Mesothelial cell of epicardium (in vitro differentiated cells): ENCODE measurements around the gene GID8. TPM values are rescaled to one million over a fixed set of nuclear protein-coding genes. Genes with fewer than 3 reads are reported as not detected.
A peak's percentile ranks its signal among the peaks of the same experiment; 100 is the strongest.

Experiments used
- DNase-seq, 2 experiments: peaks; one replicate each; pipeline ENCODE4 v3.0.0; 2021; ENCODE audit warnings: low spot score in 2 of 2; ENCODE audit not compliant: unreplicated experiment in 2 of 2
- H3K27ac Mint-ChIP-seq: 2 replicates; pipeline ENCODE4 v1.8.0; 2021; ENCODE audit warnings: mixed read lengths
- H3K27me3 Mint-ChIP-seq: 2 replicates; pipeline ENCODE4 v1.8.0; 2021; ENCODE audit warnings: low read depth, mixed read lengths
- H3K36me3 Mint-ChIP-seq: 2 replicates; pipeline ENCODE4 v1.8.0; 2021; ENCODE audit warnings: mixed read lengths
- H3K4me1 Mint-ChIP-seq: 2 replicates; pipeline ENCODE4 v1.8.0; 2021; ENCODE audit warnings: mixed read lengths
- H3K4me3 Mint-ChIP-seq: 2 replicates; pipeline ENCODE4 v1.8.0; 2021; ENCODE audit warnings: mild to moderate bottlenecking, moderate library complexity, mixed read lengths
- H3K9me3 Mint-ChIP-seq: 2 replicates; pipeline ENCODE4 v1.8.0; 2021; ENCODE audit warnings: mixed read lengths
- CTCF ChIP-seq: fragments of 200-600 bp; sonication (generic); IDR thresholded peaks from one replicate; pipeline ENCODE4 v1.5.0; 2021; ENCODE audit warnings: antibody characterized with exemption; ENCODE audit not compliant: unreplicated experiment
- total RNA-seq: library from RNA; stranded (reverse); gene quantifications from 3 replicates; pipeline ENCODE4 v1.2.1, GENCODE V29; 2021

Gene GID8
- total RNA-seq, 1 donor from 2014 or later: 57.9 TPM

GRCh38 chr20:62916703-62917476 lies 21.1 kb upstream of the GID8 start:
- TF ChIP-seq CTCF: no peak
- DNase-seq: no peak
- no peak overlapping the region for H3K4me3 Mint-ChIP-seq
- H3K27me3 Mint-ChIP-seq: no peaks in the 10 kb centered on the region
- H3K36me3 Mint-ChIP-seq: peaks cover 2% of the 10 kb centered on the region
- peak overlapping the region; percentile 35 for H3K27ac Mint-ChIP-seq
- peaks cover 46% of the 10 kb centered on the region for H3K4me1 Mint-ChIP-seq
- no peaks in the 10 kb centered on the region for H3K9me3 Mint-ChIP-seq

GRCh38 chr20:62917720-62918119 lies 20.2 kb upstream of the GID8 start:
- Mint-ChIP-seq H3K36me3 (peaks cover 2% of the 10 kb centered on the region), H3K9me3 (no peaks in the 10 kb centered on the region), H3K4me1 (peaks cover 49% of the 10 kb centered on the region), H3K4me3 (no peak overlapping the region), H3K27ac (peak overlapping the region; percentile 35), H3K27me3 (no peaks in the 10 kb centered on the region)
- no peak for DNase-seq
- TF ChIP-seq CTCF: no peak

GRCh38 chr20:62918147-62918546 lies 19.8 kb upstream of the GID8 start:
- Mint-ChIP-seq H3K4me1 (peaks cover 49% of the 10 kb centered on the region), H3K36me3 (no peaks in the 10 kb centered on the region), H3K27me3 (no peaks in the 10 kb centered on the region), H3K9me3 (no peaks in the 10 kb centered on the region), H3K27ac (peak overlapping the region; percentile 35), H3K4me3 (no peak overlapping the region)
- TF ChIP-seq CTCF: no peak
- DNase-seq: no peak

GRCh38 chr20:62918831-62919230 lies 19.1 kb upstream of the GID8 start:
- TF ChIP-seq CTCF: no peak
- H3K4me3 Mint-ChIP-seq: no peak overlapping the region
- no peaks in the 10 kb centered on the region for H3K9me3 Mint-ChIP-seq
- no peaks in the 10 kb centered on the region for H3K27me3 Mint-ChIP-seq
- peak overlapping the region; percentile 21 for H3K27ac Mint-ChIP-seq
- H3K4me1 Mint-ChIP-seq: peaks cover 51% of the 10 kb centered on the region
- no peak for DNase-seq
- H3K36me3 Mint-ChIP-seq: no peaks in the 10 kb centered on the region

GRCh38 chr20:62920039-62920645 lies 17.8 kb upstream of the GID8 start:
- no peak for DNase-seq
- peak overlapping the region; percentile 72 for H3K27ac Mint-ChIP-seq
- no peak for TF ChIP-seq CTCF
- no peaks in the 10 kb centered on the region for H3K9me3 Mint-ChIP-seq
- peaks cover 57% of the 10 kb centered on the region for H3K4me1 Mint-ChIP-seq
- H3K27me3 Mint-ChIP-seq: no peaks in the 10 kb centered on the region
- H3K4me3 Mint-ChIP-seq: no peak overlapping the region
- no peaks in the 10 kb centered on the region for H3K36me3 Mint-ChIP-seq
